SHP77 treated with DMSO at 0.1 percent for 48 hours (cell line): ENCODE data around the gene LYST.

ENCODE experiments used
- DNase-seq: peaks from one replicate; lab custom pipeline; 2025; lab: John Stamatoyannopoulos, UW

The LYST gene

DNA sequence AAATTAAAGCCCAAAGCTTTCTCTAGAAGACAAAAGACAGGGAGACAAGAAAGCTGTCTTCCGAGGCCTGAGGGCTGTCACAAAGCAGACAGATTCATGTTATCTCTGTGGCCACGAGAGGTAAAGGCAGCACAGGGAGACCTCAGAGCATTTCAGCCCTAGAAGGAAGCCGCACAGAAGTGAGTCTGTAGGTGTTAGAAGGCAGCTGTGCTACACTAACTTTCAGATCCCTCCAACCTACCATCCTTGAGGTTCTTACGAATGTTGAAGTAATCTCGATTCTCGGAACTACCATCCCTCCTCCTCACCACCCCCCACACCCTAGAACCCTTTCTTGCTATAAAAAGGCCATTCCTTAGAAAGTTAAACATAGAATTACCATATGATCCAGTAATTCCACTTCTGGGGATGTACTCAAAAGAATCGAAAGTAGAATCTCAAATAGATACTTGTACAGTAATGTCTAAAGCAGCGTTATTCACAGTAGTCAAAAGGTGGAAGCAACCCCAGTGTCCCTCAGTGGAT is 21.5 kb upstream of the LYST start:
- no peak for DNase-seq

DNA sequence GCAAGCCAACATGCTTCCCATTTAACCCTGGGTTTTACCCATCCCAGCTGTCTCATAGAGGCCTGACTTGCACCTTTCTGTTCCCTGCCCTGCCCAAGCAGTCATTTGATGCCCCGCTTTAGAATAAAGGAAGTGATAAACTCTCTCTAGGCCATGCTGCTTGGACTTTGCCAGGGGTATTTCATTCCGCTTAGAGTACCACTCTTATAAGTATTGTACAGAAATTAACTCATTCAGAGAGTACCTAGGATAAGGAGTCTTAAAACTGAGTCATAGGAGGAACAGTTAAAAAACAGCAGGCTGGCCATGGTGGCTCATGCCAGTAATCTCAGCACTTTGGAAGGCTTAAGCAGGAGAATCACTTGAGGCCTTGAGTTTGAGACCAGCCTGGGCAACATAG is 21.0 kb upstream of the LYST start:
- DNase-seq: no peak

DNA sequence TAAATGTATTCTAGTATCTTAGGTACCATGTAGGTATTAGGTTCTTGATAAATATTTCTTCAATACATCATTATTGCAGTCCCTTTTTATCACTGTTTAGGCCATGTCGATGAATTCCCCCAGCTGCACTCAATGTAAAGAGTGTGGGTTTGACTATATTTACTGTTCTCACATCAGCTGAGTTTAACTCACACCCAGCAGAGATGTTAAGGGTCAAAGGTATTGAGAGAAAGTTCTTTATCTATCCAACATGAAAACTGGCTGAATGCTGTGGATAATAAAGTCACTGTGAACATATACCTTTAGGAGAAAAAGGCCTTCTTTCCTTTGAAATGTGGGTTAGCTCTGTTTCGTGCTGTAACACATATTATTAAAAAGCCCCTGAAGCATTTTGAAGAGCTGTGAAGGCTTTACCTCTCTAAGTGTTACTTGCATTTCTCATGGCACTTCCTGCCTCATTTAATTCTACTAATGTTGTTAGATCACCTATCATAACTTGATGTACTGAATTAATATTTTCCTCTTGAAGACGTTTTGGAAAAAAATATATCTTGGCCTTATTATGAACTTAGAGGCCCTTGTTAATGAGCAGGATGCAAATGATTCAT is 19.1 kb upstream of the LYST start:
- no peak for DNase-seq

DNA sequence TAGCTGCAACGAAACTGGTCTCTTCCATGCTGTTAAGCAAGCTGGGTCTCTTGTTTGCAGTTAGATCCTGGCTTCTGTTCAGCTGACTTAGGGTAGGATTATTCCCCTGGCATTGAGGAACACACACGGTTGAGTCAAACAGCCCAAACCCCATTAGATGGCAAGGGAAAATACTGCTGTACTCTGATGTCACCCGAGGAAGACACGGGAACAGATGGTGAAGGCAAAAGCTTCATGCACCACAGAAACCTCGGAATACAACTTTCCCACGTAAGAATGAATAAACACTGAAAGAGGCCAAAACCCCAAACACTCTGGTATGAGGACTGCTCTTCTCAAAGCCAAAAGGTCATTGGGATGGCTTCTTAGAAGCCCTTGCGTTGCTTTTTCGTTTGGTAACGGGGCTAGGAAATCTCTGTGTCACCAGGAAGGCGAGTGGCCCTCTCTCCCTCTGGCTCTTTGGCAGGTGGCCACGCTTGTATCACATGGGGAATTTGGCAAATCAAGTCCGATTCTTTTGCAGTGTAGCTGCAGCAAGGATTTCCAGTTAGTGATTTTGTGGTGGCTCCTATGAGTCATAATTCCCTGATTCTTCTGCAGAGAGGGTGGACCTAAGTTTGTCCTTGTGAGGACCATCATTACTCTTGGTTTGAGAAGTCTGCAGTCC is 16.7 kb upstream of the LYST start:
- DNase-seq: no peak

DNA sequence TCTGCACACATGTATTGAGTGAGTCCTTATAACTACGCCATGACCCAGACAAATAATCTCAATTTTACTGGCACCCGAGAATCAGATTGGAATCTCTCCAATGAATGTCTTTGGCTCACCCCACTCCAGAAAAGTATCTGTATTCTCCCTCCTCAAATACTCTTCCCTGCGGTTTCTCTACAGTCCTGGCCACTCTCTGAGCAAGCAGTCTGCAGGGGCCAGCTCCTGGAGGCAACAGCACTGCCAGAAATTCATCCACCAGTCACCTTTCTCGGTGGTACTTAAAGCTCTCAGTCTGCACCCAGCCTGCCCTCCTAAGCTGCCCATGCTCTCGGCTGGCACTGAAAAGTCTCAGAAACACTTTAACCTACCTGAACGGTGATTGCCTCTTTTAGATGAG is 16.1 kb upstream of the LYST start:
- DNase-seq: no peak

DNA sequence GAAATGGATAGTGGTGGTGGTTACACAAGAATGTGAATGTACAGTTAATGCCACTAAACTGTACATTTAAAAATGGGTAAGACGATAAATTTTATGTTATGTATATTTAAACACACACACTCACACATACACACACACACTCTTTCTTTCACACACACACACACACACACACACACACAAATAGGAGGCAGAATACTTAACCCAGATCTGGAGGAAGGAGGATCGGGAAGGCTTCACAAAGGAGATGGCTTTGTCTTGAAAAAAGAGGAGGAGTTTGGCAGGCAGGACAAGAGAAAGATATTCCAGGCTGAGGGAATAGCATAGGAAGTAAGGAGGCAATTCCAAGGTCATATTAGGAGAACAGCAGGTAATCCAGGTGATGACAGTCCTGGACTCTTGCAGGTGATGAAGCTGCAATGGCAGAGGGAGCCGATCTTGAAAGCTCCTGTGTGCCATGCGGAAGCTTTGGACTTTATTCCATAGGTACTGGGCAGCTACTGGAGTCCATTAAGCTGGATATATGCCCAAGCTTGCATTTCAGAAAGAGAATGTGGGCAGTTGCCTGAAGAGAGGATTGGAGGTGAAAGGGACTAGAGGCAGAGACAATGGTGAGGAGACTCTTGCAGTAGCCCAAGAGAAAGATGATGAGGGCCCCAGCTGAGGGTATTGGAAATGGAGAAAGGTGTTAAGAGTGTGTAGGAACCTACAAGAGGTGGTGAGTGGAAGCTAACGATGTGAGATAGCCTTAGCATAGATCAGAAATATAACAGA is 15.4 kb upstream of the LYST start:
- DNase-seq: no peak

DNA sequence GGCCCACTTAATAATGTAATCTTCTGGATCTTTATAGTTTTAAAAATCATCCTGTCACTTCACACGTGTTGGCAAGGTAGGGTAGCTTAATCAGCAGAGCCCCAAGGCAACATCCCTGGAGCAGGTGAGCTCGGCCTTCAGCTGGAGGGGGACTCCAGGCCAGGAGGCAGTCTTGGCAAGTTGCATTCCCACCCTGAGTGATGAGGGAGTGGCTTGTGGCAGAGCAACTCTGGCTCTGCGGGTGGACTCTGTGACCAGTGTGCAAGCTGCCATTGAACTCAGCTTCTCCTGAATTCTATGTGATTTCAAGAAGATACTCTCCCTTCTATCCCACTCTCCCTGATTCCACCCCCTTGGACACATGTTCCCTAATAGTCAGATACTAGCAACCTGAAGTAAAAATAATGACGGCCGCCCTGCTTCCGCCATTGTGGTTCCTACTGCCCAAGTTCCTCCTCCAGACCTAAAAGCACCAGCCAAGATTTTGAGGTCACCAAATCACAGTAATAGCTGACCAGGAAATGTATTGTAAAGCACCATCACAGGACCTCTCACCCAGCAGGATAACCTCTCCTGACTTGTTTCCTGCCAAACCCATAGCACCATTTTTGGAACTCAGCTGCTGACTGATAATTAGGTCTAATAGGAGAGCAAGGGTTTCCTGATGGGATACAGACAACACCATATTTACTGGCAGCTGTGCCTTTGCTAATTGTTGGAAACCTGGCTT is 11.5 kb upstream of the LYST start:
- DNase-seq: no peak

DNA sequence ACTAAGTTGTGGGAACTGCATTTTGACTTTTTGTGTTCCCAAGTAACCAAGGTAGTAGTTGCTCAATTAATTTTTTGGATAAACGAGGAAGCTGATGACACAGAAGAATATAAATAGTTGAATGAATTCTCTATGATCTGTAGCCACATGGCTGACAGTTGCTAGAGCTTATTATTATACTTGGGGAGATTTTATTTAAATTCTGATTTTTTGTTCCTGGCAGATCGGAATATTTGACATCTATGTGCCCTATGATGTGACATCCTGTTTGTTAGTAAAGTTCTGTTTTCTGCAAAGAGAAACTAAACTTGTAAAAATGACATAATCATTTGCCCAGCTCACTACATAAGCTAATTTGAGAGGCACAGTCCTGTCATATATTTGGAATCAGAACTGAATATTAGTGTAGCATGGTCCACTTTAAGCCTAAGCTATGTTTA is 9.7 kb upstream of the LYST start:
- no peak for DNase-seq

DNA sequence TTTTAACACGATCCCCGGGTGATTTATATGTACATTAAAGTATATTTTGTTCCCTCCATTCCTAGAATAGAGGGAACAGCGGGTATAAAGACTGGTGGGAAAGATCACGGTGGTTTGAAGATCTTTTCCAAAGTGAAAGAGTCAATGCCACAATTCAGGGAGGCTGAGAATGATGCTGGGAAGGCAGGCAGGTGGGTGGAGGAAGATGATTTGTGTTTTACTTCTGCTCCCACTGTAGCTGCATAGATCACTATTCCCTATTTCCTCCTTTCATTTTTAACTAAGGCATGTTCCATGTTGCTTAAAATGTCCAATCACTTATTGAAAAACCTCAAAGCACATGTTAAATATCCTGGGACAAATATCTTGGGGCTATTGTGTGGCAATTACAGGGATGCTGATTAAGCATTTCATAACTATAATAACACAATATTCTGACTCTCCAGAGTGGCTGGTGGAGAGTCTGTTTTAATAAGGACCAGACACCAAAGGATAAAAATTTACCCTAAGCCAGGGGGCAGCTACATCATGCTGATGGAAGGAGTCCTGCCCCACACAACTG is 8.4 kb upstream of the LYST start:
- no peak for DNase-seq

DNA sequence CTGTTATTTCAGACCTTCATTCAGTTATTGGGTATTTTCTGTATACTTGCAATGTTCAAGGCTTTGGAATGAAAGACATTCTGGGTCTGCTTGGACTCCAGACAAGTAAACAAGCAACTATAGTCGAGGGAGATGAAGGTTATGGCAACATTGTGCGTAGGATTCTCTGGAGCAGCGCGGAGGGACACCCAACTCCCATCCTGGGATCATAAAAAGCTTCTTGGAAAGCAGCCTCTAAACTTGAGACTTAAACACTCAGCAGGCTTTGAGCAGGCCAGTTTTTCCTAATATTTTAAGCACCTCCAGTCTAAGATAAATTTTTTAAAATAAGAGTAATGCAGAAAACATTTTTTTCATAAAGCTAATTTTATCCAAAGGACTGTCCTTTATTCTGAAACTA is 7.6 kb upstream of the LYST start:
- DNase-seq: no peak

DNA sequence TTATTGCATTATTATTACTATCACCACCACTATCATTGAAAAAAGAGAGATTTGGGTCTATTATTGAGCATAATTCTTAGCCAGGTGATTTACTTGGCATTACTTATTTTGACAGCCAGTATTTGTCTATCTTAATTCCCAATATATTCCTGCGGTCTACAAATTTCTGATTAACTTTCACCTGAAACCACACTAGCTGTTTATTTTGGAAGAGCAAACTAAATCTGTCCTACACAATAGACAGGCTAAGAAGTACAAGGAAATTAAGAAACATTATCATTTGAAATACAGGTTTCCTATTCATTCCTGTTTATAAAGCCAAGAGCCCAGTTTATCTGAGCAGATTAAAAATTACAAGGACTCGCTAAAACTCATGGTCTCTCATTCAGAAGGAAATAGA is 6.9 kb upstream of the LYST start:
- DNase-seq: no peak

DNA sequence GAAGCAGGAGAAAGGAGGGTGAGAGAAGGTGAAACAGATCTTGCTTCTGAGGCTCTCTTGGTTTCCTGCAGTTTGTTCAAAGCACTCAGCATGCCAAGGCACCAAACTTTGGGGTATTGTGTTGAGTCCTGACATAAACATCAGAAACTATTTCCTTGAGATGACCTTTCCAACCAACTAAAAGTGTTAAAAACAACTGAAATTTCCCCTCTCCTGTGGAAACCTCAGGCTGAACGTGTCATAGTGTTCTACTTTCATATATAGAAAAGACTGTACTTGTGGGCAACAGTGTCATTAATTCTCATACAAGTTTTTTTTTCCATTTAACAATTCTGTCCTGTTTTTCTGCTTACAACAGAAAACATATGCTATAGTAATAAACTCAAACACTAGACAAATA is 6.3 kb upstream of the LYST start:
- DNase-seq: no peak

DNA sequence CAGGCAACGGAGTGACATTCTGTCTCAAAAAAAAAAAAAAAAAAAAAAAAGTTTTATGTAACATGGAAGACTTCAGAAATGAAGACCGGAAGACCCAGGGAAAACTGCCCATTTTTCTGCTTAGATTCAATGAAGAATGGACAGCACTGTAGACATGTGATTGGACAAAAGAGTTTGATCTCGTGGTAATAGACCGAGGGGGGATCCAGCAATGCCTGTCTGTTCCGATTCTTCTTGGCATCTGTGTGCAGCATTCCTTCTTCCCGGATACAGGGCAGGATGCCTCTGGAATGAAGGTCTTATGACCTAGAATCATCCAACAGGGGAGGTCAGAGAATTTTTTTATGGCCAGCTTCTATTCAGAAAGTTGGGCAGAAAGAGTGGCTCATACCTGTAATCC is 5.6 kb upstream of the LYST start:
- DNase-seq: no peak

DNA sequence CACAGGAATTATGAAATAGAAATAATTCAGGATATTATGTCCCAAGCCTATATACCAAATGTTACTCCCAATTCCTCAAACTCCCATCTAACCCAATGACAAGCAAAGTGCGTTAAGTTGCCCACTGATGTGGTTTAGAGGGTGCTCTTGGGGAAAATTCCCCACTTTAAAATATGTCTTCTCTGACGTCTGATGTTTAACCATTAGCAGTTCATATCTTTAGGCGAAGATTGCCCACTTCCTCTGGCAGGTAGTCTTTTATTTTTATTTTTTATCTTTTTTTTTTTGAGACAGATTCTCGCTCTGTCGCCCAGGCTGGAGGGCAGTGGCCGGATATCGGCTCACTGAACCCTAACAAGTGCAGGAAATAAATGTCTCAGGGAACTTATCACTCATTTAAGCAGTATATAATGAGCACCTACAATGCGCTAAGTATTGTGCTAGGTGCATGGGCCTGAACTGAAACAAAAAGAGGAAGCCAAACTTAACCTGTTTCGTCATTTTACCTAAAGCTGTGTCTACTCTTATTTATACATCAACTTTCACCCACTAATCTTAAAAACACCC is 1.3 kb upstream of the LYST start:
- no peak for DNase-seq

DNA sequence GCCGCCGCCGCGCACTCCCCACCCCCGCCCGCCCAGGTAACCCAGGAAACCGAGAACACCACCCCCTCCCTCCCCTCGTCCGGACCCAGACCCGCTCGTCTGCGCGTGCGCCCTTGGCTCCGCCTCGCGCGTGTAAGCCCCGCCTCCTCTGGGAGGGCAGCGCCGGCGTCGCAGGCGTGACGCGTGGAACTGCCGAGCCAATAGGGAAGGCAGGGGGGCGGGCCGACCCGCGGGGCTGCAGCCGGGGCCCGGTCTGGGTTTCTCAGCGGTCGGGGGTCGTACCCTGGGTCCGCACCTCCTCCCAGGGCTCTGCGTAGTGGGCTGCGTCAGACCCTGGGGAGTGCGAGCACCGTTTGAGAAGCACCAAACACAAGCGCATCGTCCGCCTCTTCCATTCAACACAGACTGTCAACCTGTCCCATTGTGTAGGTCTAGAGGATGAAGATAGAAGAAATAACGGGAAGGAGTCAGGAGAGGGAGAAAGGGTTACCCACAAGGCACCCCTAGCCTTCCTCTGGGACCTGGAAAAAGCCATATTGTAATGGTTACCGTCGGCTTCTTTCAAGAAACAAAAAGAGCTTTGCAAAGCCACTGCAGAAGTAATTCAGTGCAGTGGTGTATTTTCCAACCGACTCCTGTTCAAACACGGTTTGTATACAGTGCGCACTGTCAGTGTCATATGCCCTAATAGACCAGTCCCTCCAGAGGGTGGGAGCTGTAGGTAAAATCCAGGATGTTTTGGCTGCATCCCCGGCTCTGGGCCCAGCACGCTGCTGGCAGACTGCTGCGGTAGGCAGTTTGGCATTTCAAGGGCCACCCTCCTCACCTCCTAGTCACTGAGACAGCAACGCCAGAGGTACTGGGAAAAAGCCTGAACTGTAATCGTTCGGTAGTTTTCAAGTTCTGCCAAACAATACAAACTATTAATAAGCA is 473 bp upstream of the LYST start:
- peak; percentile 67 for DNase-seq

DNA sequence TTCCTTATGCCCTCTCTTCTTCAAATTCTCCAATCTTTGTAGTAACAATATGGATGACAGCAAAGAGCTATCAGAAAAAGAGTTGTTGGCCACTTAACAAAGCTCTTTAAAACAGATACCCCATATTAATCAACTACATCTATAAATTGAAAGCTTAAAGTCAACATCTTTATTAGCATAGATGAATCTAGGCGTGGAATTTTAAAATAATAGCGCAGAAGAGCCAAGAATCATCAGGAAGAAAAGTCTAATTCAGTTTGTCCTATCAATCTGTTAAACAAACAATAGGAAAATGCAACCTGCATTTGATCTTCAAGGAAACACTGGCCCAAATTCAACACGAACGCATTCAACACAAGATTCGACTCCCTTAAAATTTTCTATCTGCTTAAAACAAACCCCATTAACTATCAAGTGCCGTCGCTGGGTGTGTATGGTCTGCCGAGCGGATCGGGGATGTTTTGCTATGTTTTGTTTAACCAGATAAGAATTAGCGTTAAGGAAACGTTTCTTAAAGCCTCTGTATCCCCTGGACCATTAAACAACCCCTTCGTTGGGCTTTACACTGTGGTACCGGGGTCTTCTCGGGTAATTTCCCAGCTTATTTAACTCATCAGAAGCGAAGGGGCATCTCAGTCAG is 1.0 kb downstream of the LYST start:
- no peak for DNase-seq

DNA sequence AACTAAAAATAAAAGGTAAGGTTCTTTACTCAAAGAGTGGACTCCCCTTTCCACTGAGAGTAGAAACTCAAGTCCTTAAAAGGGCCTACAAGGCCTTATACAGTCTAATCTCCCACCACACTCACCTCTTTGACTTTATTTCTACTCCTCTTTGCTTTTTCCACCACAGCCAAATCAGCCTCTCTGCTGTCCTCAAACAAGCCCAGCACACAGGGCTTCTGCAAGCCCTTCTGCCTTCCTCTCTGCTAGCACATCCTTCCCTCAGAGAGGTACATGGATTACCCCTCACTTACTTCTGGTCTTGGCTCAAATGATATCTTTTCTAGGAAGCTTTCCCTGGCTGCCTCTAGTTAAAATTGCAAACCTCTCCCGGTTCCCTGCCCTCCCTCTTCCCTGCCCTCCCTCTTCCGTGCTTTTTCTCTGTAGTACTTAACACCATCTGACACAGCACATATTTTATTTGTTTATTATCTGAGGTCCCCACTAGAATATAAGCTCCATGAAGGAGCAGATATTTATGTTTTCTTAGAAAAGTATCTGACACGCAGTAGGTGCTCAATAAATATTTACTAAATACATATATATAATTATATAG is 1.7 kb downstream of the LYST start:
- DNase-seq: no peak

DNA sequence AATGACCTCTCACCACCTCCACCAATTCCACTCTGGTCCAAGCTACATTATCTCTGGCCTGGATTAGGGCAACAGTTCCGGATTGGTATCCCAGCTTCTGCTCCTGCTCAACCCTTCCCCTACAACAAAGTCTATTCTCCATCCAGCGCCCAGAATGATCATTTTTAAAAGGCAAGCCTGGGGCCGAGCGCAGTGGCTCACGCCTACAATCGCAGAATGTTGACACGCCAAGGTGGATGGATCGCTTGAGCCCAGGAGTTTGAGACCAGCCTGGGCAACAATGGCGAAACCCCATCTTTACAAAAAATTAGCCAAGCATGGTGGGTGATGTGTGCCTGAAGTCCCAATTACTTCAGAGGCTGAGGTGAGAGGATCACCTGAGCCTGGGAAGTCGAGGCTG is 2.2 kb downstream of the LYST start:
- DNase-seq: no peak

DNA sequence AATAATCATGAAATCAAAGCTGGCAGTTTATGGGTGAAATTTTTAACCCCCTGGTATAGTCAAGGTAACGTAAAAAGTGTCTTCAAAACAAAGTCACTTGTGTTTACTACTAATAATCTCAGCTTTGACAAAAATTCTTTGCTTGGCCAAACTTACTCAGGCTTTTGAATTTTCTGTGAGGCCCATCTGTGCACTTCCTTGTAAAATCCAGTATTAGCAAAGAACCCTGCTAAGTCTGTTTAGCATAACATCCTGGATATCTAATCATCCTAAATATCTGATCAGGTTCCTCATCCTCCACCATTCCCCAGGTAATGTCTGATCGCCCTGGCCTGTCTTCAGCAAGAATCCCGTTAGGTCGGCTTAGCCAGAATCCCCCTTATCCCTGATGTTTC is 3.0 kb downstream of the LYST start:
- no peak for DNase-seq

DNA sequence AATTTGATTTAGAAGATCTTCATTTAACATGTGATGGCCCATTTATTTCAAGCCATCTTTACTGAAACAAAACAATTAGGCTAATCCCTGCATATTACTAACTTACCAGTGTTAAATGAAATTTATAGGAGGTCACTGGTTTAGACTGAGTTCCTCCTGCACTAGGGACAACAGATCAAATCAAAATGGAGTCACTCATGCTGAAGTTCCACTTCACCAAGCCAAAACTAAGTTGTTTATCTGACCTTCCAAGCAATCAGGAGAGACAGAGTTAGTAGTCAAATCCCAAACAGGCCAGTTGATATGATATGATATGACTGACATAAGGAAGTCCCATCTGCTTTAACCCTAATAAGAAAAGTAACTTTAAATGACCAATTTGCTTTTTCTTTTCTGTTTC is 4.8 kb downstream of the LYST start:
- no peak for DNase-seq
